AG04450 (cell line): ENCODE data around the gene LHX5. TPM values are rescaled to one million over a fixed set of nuclear protein-coding genes. Genes with fewer than 3 reads are reported as not detected.

Experiments used
- CTCF ChIA-PET: fragments of 300-600, 350-600 bp; formaldehyde crosslinking; extraction: SDS; loops from one replicate; lab custom pipeline; 2022; ENCODE audit warnings: antibody characterized with exemption, inconsistent platforms; lab: Charles Lee
- POLR2A ChIA-PET: fragments of 350-600 bp; formaldehyde crosslinking; extraction: SDS; loops from one replicate; lab custom pipeline; 2021; ENCODE audit warnings: antibody characterized with exemption, inconsistent platforms; lab: Yijun Ruan, JAX
- DNase-seq: peaks from one replicate; pipeline ENCODE4 v3.0.0-alpha.2; 2011; ENCODE audit warnings: low read depth, low spot score
- H3K27ac ChIP-seq: one replicate; pipeline ENCODE4 v1.5.1; 2012; ENCODE audit warnings: low read depth, low read length, control low read depth
- H3K27me3 ChIP-seq: one replicate; pipeline ENCODE4 v1.6.0; 2012; ENCODE audit warnings: low read length; ENCODE audit not compliant: control insufficient read depth, insufficient read depth
- H3K4me3 ChIP-seq: 2 replicates; pipeline ENCODE4 v1.5.1; 2011; ENCODE audit warnings: mild to moderate bottlenecking, low read depth, low read length, control low read depth
- H3K9me3 ChIP-seq: 2 replicates; pipeline ENCODE4 v1.5.1; 2012; ENCODE audit warnings: low read length; ENCODE audit not compliant: control insufficient read depth, insufficient read depth
- CTCF ChIP-seq: IDR thresholded peaks from 2 replicates; pipeline ENCODE4 v1.5.1; 2011; ENCODE audit warnings: low read depth, low read length, control low read depth, inconsistent platforms
- polyA plus RNA-seq: library from polyadenylated mRNA; depleted of rRNA; stranded (reverse); fragments of >200 nt; gene quantifications from 2 replicates; pipeline ENCODE4 v1.2.3, GENCODE V29; 2011

LHX5 gene
- polyA plus RNA-seq, 1 experiment: not detected

GRCh38 chr12:113432986-113433385 lies 38.7 kb downstream of the LHX5 start:
- TF ChIP-seq CTCF: no peak
- Histone ChIP-seq H3K27ac (no peak overlapping the region), H3K4me3 (no peak overlapping the region), H3K9me3 (no peaks in the 10 kb centered on the region; the same call in 1 of the 2 replicates), H3K27me3 (no peaks in the 10 kb centered on the region)
- ChIA-PET CTCF (no interaction called here), POLR2A (no interaction called here)
- no peak for DNase-seq

- no peaks in the 10 kb centered on the region for H3K27me3 ChIP-seq
- no peak overlapping the region for H3K4me3 ChIP-seq
- DNase-seq: no peak
- no peaks in the 10 kb centered on the region for H3K9me3 ChIP-seq
- CTCF ChIA-PET: interaction anchor here (1.0 kb wide), 1 partner anchor 118 kb away, joined by 3 read pairs; no protein-coding TSS in a partner anchor
- no peak for TF ChIP-seq CTCF
- H3K27ac ChIP-seq: no peak overlapping the region
- POLR2A ChIA-PET: interaction anchor here (0.7 kb wide), 1 partner anchor 235 kb away, joined by 3 read pairs; no protein-coding TSS in a partner anchor
These were observed 43.2 kb downstream of the LHX5 start for GRCh38 chr12:113428482-113428881.

- no peak for DNase-seq
- Histone ChIP-seq H3K4me3 (no peak overlapping the region), H3K27ac (no peak overlapping the region), H3K27me3 (no peaks in the 10 kb centered on the region), H3K9me3 (no peaks in the 10 kb centered on the region)
- POLR2A ChIA-PET: no interaction called here
- no peak for TF ChIP-seq CTCF
- CTCF ChIA-PET: interaction anchor here (1.0 kb wide), 1 partner anchor 118 kb away, joined by 3 read pairs; no protein-coding TSS in a partner anchor
These were observed 43.8 kb downstream of the LHX5 start for GRCh38 chr12:113427882-113428281.

GRCh38 chr12:113425960-113426453 lies 45.7 kb downstream of the LHX5 start:
- no peak overlapping the region for H3K27ac ChIP-seq
- no peaks in the 10 kb centered on the region for H3K27me3 ChIP-seq
- DNase-seq: no peak
- H3K9me3 ChIP-seq: no peaks in the 10 kb centered on the region
- no peak overlapping the region for H3K4me3 ChIP-seq
- TF ChIP-seq CTCF: no peak
- POLR2A ChIA-PET: no interaction called here
- CTCF ChIA-PET: interaction anchor here (0.6 to 2.3 kb wide), 71 partner anchors 9 to 537 kb away, joined by 3 to 53 read pairs (median 4); partner anchors contain the start of genes CFAP73, PLBD2, SDS and SLC8B1
